Activated CD8-positive, alpha-beta memory T cell treated with anti-CD3 and anti-CD28 coated beads, Interleukin-2, amount 10 ng/mL, durations not matched to agents 7 days and 5 days (primary cell): ENCODE data around the gene TP73. TPM values are rescaled to one million over a fixed set of nuclear protein-coding genes. Genes with fewer than 3 reads are reported as not detected.

Experiments
- ATAC-seq: fragments of 150-1000 bp; cut with Tn5 transposase; one replicate; pipeline ENCODE4 v1.10.0; 2021; ENCODE audit warnings: moderate library complexity
- CTCF ChIA-PET: fragments of 350-600 bp; sonication (Branson Sonifier 250); formaldehyde crosslinking; loops from one replicate; lab custom pipeline; 2021; ENCODE audit warnings: antibody characterized with exemption; lab: Charles Lee
- DNase-seq: peaks from one replicate; pipeline ENCODE4 v3.0.0-alpha.2; 2020
- H3K27ac Mint-ChIP-seq: one replicate; pipeline ENCODE4 v1.8.0; 2021; ENCODE audit warnings: mild to moderate bottlenecking, mixed read lengths
- H3K27me3 Mint-ChIP-seq: one replicate; pipeline ENCODE4 v1.8.0; 2021; ENCODE audit warnings: mixed read lengths
- H3K36me3 Mint-ChIP-seq: one replicate; pipeline ENCODE4 v1.8.0; 2021; ENCODE audit warnings: mild to moderate bottlenecking, mixed read lengths
- H3K4me1 Mint-ChIP-seq: one replicate; pipeline ENCODE4 v1.8.0; 2021; ENCODE audit warnings: mixed read lengths
- H3K4me3 Mint-ChIP-seq: one replicate; pipeline ENCODE4 v1.8.0; 2021; ENCODE audit warnings: mild to moderate bottlenecking, moderate library complexity, mixed read lengths
- H3K9me3 Mint-ChIP-seq: one replicate; pipeline ENCODE4 v1.8.0; 2022; ENCODE audit warnings: low read depth, mixed read lengths
- total RNA-seq, 2 experiments: library from RNA; stranded (reverse); gene quantifications; one replicate each; pipeline ENCODE4 v1.2.3, GENCODE V29; 2021

TP73 gene
- total RNA-seq, 2 experiments from 2014 or later: 2.1 to 15.2 TPM

DNA sequence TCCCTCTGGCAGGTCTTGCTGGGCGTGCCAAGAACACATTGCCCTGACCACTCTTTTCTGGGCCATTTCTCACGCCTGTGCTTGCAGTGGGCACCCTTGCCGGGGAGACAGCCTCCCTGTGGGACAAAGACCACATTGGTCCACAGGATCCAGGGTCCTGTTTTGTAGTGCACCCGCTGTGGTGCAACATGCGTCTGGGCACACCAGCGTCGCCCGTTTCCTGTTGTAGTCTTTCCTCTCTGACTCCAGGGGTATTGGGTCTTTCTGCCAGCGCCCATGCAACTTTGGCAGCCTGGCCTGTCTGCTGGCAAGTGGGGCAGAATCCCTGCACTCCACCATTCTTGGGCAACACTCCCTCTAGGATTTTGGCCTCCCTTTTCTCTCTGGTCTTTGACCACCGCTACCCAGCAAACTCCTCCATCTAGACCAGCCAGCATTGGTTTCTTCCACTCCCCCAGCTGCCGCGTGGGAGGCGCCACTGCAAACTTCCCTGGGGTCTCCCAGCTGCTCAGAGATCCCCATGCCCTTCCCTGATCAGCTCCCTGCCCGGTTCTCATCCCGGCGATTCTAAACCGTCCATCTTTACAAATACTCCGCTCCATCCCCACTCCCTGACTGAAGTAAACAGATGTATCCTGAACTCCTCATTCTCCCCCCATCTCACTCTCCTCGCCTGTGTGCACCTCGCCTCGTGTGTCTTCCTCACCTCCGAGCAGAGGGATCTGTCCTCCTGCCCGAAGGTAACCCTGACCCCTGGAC, 28.7 kb upstream of the TP73 start:
- no peak for DNase-seq
- Mint-ChIP-seq H3K27ac (peak overlapping the region; percentile 32), H3K4me1 (peaks cover 22% of the 10 kb centered on the region), H3K9me3 (no peaks in the 10 kb centered on the region), H3K4me3 (peak overlapping the region; percentile 86), H3K27me3 (no peaks in the 10 kb centered on the region), H3K36me3 (peaks cover 3% of the 10 kb centered on the region)
- ATAC-seq: no peak
- CTCF ChIA-PET: interaction anchor here (0.9 to 5.4 kb wide), 6 partner anchors 9 to 171 kb away, joined by 3 to 66 read pairs (median 4); no protein-coding TSS in a partner anchor

DNA sequence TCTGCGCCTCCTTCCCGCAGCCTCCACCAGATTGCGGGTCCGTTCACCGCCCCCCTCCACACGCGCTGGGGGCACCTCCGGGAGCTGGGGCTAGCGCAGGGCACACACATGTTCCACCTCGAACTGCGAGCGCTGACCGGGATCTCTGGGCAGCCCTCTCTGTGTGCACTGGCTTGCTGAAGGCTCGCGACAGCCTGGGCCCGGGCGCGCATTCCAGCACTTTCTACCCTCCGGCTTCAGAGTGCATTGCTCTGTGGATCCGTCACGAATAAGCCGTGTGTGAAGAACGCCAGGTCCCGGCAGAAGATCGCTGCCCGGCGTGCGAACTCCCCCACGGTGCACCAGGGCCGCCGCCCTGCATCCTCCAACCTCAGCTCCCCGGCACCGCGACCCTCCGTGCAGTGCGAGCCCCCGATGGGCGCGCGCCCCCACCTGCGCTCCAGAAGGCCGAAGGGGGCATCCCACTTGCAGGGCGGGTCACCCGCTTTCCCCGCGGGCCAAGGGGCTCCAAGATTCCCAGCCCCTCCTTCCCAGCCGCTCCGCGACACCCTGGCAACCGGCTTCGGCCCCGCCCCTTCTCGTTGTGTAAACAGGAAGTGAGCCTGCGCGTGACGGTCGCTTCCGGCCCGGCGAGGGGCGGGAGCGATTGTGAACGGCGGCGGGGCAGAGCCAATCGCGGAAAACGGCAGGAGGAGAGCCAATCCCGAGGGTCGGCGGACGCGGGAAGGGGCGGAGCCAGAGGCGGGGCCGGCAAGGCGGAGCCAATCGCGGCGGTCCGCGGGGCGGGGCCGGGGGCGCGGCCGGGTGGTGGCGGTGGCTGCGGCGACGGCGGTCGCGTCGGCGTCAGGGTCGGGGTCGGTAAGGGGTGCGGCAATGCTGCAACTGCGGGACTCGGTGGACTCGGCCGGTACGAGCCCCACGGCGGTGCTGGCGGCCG, 27.8 kb upstream of the TP73 start, which contains the start of gene TPRG1L:
TPRG1L (plus strand) TSS at position 816 of the 937 bp plus-strand sequence; CDS start at position 874, 58 bp downstream.
- H3K4me3 Mint-ChIP-seq: peak within 1 kb of the TSS; percentile 86
- H3K27me3 Mint-ChIP-seq: no peaks in the 10 kb centered on the region
- peaks cover 3% of the 10 kb centered on the region for H3K36me3 Mint-ChIP-seq
- DNase-seq: peak; percentile 98
- peak within 1 kb of the TSS; percentile 92 for H3K27ac Mint-ChIP-seq
- peak; percentile 95 for ATAC-seq
- CTCF ChIA-PET: interaction anchor here (0.7 to 1.0 kb wide), 3 partner anchors 10 to 134 kb away, joined by 3 to 4 read pairs (median 3); no protein-coding TSS in a partner anchor
- H3K4me1 Mint-ChIP-seq: peaks cover 18% of the 10 kb centered on the region
- no peaks in the 10 kb centered on the region for H3K9me3 Mint-ChIP-seq

DNA sequence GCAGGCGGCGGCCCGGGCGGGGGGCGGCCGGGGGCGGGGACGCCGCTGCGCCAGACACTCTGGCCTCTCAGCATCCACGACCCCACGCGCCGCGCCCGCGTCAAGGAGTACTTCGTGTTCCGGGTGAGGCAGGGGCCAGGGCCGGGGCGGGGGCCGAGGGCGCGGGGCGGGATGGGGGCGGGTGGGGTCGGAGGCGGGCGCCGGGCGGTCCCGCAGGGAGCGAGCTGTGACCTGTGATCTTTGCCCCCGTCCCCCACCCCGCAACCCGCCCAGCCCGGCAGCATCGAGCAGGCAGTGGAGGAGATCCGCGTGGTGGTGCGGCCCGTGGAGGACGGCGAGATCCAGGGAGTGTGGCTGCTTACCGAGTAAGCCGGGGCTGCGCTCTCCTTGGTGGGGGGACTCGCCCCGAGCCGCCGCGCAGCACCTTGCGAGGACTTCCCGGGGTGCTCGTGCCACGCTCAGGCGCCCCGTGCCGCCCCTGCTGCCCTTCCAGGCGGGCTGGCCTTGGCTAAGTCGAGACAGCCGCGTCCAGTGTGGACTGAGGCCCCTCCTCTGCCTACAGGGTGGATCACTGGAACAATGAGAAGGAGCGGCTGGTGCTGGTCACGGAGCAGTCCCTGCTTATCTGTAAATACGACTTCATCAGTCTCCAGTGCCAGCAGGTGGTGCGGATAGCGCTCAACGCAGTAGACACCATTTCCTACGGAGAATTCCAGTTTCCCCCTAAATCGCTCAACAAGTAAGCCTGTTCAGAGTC, 27.0 kb upstream of the TP73 start:
- Mint-ChIP-seq H3K4me1 (peaks cover 21% of the 10 kb centered on the region), H3K4me3 (peak overlapping the region; percentile 86), H3K36me3 (peaks cover 3% of the 10 kb centered on the region), H3K27me3 (no peaks in the 10 kb centered on the region), H3K9me3 (no peaks in the 10 kb centered on the region), H3K27ac (peak overlapping the region; percentile 11)
- DNase-seq: peak; percentile 53
- ATAC-seq: peak; percentile 18
- CTCF ChIA-PET: interaction anchor here (0.9 to 1.1 kb wide), 3 partner anchors 24 to 134 kb away, joined by 3 read pairs; no protein-coding TSS in a partner anchor

DNA sequence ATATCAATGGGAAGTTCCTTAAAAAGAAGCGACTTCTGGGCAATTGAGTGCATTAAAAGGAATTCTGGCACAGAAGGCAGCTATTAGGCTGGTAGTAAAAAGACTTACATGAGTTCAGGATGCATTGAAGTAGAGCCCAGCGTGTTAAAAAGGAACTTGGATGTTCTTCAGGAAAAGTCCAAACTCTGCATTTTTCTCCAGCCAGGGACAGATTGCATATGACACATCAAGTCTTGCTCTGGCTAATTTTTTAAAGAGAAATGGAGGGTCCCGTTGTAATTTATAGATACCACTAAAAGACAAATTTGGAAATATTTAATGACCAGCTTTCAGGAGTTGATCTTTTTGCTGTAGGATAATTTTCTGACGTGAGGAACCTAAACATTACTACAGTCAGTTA, 26.3 kb upstream of the TP73 start:
- DNase-seq (no peak), ATAC-seq (no peak)
- peaks cover 22% of the 10 kb centered on the region for H3K4me1 Mint-ChIP-seq
- CTCF ChIA-PET: interaction anchor here (0.9 to 1.1 kb wide), 3 partner anchors 23 to 135 kb away, joined by 3 read pairs; no protein-coding TSS in a partner anchor
- H3K27ac Mint-ChIP-seq: peak overlapping the region; percentile 11
- H3K36me3 Mint-ChIP-seq: peaks cover 3% of the 10 kb centered on the region
- peak overlapping the region; percentile 86 for H3K4me3 Mint-ChIP-seq
- H3K27me3 Mint-ChIP-seq: no peaks in the 10 kb centered on the region
- no peaks in the 10 kb centered on the region for H3K9me3 Mint-ChIP-seq

DNA sequence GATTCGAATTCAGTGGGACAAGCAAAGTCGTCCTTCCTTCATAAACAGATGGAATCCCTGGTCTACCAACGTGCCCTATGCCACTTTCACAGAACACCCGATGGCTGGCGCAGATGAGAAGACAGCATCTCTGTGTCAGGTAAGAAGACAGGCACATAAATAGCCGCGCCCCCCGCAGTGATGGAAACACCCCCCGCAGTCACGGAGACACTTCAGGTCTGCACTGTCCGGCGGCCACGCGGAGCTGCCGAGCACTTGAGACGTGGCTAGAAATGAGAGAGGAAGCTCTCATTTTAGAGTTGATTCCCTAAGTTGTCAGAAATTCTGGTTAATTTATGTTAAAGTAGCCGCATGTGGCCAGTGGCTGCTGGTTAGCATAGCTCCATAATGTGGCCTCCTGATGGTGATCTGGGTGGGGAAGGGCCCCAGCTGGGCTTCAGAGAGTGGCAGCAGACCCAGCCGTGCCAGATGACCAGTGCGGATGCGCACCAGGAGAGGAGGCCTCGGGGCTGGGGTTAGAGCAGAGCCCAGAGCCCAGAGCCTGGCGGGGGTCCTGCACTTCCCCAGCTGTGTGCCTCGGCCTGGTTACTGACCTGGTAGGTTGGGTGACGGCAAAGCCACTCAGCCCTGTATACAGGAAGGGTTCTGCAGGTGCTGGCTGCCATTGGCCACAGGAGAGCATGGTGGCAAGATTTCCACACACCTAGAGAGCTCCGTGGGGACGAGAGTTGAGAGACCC, 24.6 kb upstream of the TP73 start:
- CTCF ChIA-PET: interaction anchor here (0.8 to 4.4 kb wide), 3 partner anchors 8 to 175 kb away, joined by 3 to 24 read pairs (median 6); no protein-coding TSS in a partner anchor
- peaks cover 3% of the 10 kb centered on the region for H3K36me3 Mint-ChIP-seq
- H3K27me3 Mint-ChIP-seq: no peaks in the 10 kb centered on the region

DNA sequence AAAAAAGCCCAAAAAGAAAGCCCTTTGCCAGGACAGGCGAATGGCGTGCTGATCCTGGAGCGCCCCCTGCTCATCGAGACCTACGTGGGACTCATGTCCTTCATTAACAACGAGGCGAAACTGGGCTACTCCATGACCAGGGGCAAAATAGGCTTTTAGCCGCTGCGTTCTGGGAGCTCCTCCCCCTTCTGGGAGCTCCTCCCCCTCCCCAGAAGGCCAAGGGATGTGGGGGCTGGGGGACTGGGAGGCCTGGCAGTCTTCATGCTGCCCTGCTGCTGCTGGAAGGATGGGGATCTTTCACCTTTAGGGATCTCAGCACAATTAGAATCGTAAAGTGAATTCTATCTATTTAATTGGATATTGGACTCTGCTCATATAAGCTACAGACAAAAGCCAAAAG, 23.9 kb upstream of the TP73 start:
- ATAC-seq: no peak
- peaks cover 3% of the 10 kb centered on the region for H3K36me3 Mint-ChIP-seq
- DNase-seq: no peak
- H3K27ac Mint-ChIP-seq: no peak overlapping the region
- no peaks in the 10 kb centered on the region for H3K9me3 Mint-ChIP-seq
- CTCF ChIA-PET: interaction anchor here (0.8 to 4.4 kb wide), 3 partner anchors 9 to 176 kb away, joined by 3 to 24 read pairs (median 6); no protein-coding TSS in a partner anchor
- peaks cover 18% of the 10 kb centered on the region for H3K4me1 Mint-ChIP-seq
- H3K27me3 Mint-ChIP-seq: no peaks in the 10 kb centered on the region
- no peak overlapping the region for H3K4me3 Mint-ChIP-seq

More for the DNA sequence above, 24.6 kb upstream of the TP73 start:
- H3K4me3 Mint-ChIP-seq: no peak overlapping the region
- ATAC-seq: no peak
- no peak for DNase-seq
- H3K27ac Mint-ChIP-seq: no peak overlapping the region
- H3K4me1 Mint-ChIP-seq: peaks cover 22% of the 10 kb centered on the region
- H3K9me3 Mint-ChIP-seq: no peaks in the 10 kb centered on the region

DNA sequence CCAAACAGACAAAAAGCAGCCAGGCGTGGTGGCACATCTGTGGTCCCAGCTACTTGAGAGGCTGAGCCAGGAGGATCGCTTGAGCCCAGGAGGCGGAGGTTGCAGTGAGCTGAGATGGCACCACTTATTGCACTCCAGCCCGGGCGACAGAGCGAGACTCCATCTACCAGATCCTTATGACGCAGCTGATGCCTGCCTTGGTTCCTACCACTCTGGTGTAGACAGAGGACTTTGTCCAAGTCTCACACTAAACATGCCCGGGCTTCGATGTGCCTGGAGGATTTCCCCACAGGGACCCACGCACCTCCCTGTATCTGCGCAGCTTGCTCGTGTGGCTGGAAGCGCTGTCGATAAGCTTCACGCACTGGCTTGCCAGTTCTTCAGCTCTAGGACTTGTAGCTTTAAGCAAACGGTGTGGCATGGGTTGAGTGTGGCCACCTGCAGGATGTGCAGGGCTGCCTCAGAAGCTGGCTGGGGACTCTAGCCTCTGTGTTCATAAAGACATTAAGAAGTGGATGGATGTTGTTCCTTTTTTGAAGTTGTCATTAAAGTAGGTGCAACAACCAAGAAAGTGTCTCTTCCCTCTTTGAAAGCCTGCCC, 22.7 kb upstream of the TP73 start:
- Mint-ChIP-seq H3K36me3 (peaks cover 4% of the 10 kb centered on the region), H3K27me3 (no peaks in the 10 kb centered on the region), H3K4me1 (peaks cover 10% of the 10 kb centered on the region), H3K4me3 (no peak overlapping the region), H3K9me3 (no peaks in the 10 kb centered on the region), H3K27ac (no peak overlapping the region)
- no peak for DNase-seq
- no peak for ATAC-seq
- CTCF ChIA-PET: interaction anchor here (0.6 to 4.4 kb wide), 5 partner anchors 10 to 92 kb away, joined by 3 to 24 read pairs (median 3); no protein-coding TSS in a partner anchor

DNA sequence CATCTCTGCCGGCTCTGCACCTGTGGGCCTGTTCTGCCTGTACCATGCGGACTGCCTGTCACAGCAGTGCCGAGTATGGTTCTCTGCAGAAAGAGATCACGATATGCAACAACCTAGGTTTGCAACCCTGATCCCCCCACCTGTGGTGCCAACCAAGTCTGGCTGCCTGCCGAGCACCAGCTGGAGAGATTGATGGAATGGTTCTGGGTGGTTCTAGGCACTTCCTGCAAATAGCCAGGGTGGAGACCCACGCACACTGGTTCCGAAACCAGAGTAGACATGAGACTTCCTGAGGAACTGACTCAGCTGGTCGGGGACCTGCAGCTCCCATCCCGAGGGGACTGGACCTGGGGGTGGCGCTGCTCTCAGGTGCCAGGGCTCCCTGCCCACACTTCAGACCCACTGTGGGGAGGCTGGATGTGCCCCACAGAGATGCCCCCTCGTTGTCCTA, 22.1 kb upstream of the TP73 start:
- ATAC-seq (no peak), DNase-seq (no peak)
- Mint-ChIP-seq H3K27ac (no peak overlapping the region), H3K4me3 (no peak overlapping the region), H3K27me3 (no peaks in the 10 kb centered on the region), H3K9me3 (no peaks in the 10 kb centered on the region), H3K36me3 (peaks cover 6% of the 10 kb centered on the region), H3K4me1 (peaks cover 9% of the 10 kb centered on the region)
- CTCF ChIA-PET: interaction anchor here (0.6 to 4.4 kb wide), 5 partner anchors 11 to 91 kb away, joined by 3 to 24 read pairs (median 3); no protein-coding TSS in a partner anchor

DNA sequence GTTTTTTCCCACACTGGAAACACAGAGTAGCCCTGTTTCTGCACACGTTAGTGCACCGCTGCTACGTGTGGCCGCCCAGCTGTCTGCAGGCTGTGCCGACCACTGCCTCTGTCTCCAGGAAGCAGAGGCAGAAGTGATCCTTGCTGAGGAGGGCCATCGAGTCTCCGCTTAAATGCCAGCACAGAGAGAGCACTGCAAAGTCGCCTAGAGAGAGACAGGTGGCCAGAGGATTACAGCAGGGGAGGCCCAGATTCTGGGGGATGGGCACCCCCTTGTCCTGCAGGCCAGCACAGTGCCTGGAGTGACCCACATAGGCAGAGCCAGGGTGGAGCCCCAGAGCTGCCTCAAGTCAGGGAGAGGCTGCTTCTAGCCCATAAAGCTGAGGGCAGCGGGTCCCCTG, 21.4 kb upstream of the TP73 start:
- CTCF ChIA-PET: interaction anchor here (1.0 to 4.4 kb wide), 3 partner anchors 12 to 22 kb away, joined by 3 to 24 read pairs (median 3); no protein-coding TSS in a partner anchor
- Mint-ChIP-seq H3K4me3 (no peak overlapping the region), H3K4me1 (peaks cover 5% of the 10 kb centered on the region), H3K27ac (peak overlapping the region; percentile 19), H3K9me3 (no peaks in the 10 kb centered on the region), H3K27me3 (no peaks in the 10 kb centered on the region), H3K36me3 (peaks cover 8% of the 10 kb centered on the region)
- no peak for DNase-seq
- no peak for ATAC-seq

DNA sequence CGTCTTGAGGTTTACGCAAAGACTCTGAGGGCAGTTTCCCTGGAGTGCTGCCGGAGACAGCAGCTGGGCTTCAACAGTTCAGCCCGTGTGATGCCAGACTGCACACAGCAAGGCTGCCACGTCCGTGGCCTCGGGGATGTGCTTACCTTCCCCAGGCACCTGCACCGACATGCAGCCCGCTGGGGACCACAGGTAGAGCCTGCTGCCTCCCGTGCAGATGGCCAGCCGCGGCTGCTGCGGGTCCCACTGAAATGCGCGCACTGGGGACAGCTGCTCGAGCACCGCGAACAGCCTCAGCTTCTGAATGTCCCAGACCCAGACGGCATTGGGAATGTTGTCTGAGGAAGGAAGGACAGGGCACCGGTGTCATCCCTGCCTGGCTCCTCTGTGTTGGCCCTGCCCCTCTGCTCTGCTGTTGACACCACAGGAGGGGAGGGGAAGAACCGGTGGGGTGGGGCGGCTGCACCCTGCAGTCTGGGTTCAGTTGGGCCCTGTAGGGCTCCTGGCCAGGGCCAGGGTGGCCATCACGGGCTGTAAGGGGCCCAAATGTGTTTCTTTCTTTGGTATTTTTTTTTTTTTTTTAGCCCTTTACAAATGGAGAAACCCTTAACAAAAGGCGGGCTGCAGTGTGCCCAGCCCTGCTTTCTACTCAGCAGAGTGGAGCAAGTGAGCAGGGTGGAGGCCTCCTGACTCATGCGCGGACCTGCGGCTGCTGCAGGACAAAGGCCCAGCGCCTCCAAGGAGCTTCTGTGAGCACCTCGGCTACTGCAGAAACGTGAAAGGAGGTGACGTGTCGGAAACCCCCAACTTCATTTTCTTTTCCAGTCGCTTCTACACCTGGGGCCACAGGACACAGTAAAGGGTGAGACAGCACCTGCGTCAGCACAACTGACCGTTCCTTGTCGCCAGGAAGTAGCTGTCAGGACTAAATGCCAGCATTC, 20.7 kb upstream of the TP73 start:
- CTCF ChIA-PET: interaction anchor here (1.2 to 4.4 kb wide), 3 partner anchors 11 to 13 kb away, joined by 3 to 24 read pairs (median 5); no protein-coding TSS in a partner anchor
- no peak overlapping the region for H3K27ac Mint-ChIP-seq

More for the DNA sequence above, 20.7 kb upstream of the TP73 start:
- no peak for ATAC-seq
- Mint-ChIP-seq H3K36me3 (peaks cover 7% of the 10 kb centered on the region), H3K9me3 (no peaks in the 10 kb centered on the region), H3K4me3 (no peak overlapping the region), H3K4me1 (peaks cover 4% of the 10 kb centered on the region), H3K27me3 (no peaks in the 10 kb centered on the region)
- DNase-seq: no peak
